HL-60 (cell line): Measurements from ENCODE around the gene PRKD1.

ENCODE experiments used
- DNase-seq, 2 experiments: peaks; one replicate each; pipeline ENCODE4 v3.0.0-alpha.2; 2010 to 2020; ENCODE audit warnings: low read depth in 1 of 2, low spot score in 1 of 2
- H3K27ac ChIP-seq: fragments of 250-450 bp; sonication (Bioruptor Pico); replicated peaks from 2 replicates; pipeline ENCODE4 v1.5.1; 2020; ENCODE audit warnings: mild to moderate bottlenecking, moderate library complexity
- H3K27me3 ChIP-seq: fragments of 250-450 bp; sonication (Bioruptor Pico); 2 replicates; pipeline ENCODE4 v1.5.1; 2021; ENCODE audit warnings: mild to moderate bottlenecking, moderate library complexity; ENCODE audit not compliant: insufficient read depth, poor library complexity, severe bottlenecking
- H3K4me3 ChIP-seq: replicated peaks from 2 replicates; pipeline ENCODE4 v1.5.1; 2011; ENCODE audit warnings: mild to moderate bottlenecking, control low read depth, low read length; ENCODE audit not compliant: insufficient read depth
- CTCF ChIP-seq: IDR thresholded peaks from one replicate; pipeline ENCODE4 v1.5.1; 2011; ENCODE audit warnings: low read length, control low read depth, inconsistent platforms; ENCODE audit not compliant: insufficient read depth
- GABPA ChIP-seq: IDR thresholded peaks from 2 replicates; pipeline ENCODE4 v1.6.1; 2012; ENCODE audit warnings: low read depth
- POLR2AphosphoS5 ChIP-seq: IDR thresholded peaks from 2 replicates; pipeline ENCODE4 v1.6.1; 2012; ENCODE audit warnings: low read depth
- REST ChIP-seq: IDR thresholded peaks from 2 replicates; pipeline ENCODE4 v1.6.1; 2012; ENCODE audit warnings: low read depth; ENCODE audit not compliant: insufficient replicate concordance
- SPI1 ChIP-seq: IDR thresholded peaks from 2 replicates; pipeline ENCODE4 v1.6.1; 2012; ENCODE audit warnings: low read depth, mild to moderate bottlenecking, borderline replicate concordance

PRKD1 gene

GRCh38 chr14:29652571-29652970 lies 275.1 kb downstream of the PRKD1 start:
- Histone ChIP-seq H3K27me3 (no peaks in the 10 kb centered on the region), H3K4me3 (no peak overlapping the region), H3K27ac (no peak overlapping the region)
- TF ChIP-seq CTCF (no peak), REST (no peak), SPI1 (no peak), POLR2AphosphoS5 (no peak), GABPA (no peak)
- DNase-seq: no peak

GRCh38 chr14:29650554-29651269 lies 276.9 kb downstream of the PRKD1 start:
- TF ChIP-seq GABPA (no peak), SPI1 (no peak), POLR2AphosphoS5 (no peak), CTCF (no peak), REST (no peak)
- Histone ChIP-seq H3K27ac (no peak overlapping the region), H3K27me3 (no peaks in the 10 kb centered on the region), H3K4me3 (no peak overlapping the region)
- no peak for DNase-seq

- no peak overlapping the region for H3K4me3 ChIP-seq
- H3K27ac ChIP-seq: no peak overlapping the region
- DNase-seq: no peak
- H3K27me3 ChIP-seq: no peaks in the 10 kb centered on the region
- TF ChIP-seq SPI1: no peak
- no peak for TF ChIP-seq CTCF
- TF ChIP-seq REST: no peak
- no peak for TF ChIP-seq GABPA
- no peak for TF ChIP-seq POLR2AphosphoS5
Measured at GRCh38 chr14:29649170-29649569, 278.5 kb downstream of the PRKD1 start.
